ENCODE results near the gene WWOX. TPM values are rescaled to one million over a fixed set of nuclear protein-coding genes. Genes with fewer than 3 reads are reported as not detected.

The WWOX gene
- total RNA-seq, 3 donors from 2014 or later: 11.7 to 18.0 (median 13.8) TPM

- H3K9me3 ChIP-seq: no peaks in the 10 kb centered on the region
- no peaks in the 10 kb centered on the region for H3K4me1 ChIP-seq (ENCODE audit: low read depth)
- no peak for ATAC-seq
- intact Hi-C loops (cut with DNase I, micrococcal nuclease): no loop called here
- no peaks in the 10 kb centered on the region for H3K36me3 ChIP-seq (ENCODE audit: low read depth)
- TF ChIP-seq CTCF (IDR thresholded peaks at IDR 0.05): no peak
- H3K4me3 ChIP-seq: no peak overlapping the region
- DNase-seq: no peak
Measured at GRCh38 chr16:78091419-78091818, 8.0 kb upstream of the WWOX start.

DNA sequence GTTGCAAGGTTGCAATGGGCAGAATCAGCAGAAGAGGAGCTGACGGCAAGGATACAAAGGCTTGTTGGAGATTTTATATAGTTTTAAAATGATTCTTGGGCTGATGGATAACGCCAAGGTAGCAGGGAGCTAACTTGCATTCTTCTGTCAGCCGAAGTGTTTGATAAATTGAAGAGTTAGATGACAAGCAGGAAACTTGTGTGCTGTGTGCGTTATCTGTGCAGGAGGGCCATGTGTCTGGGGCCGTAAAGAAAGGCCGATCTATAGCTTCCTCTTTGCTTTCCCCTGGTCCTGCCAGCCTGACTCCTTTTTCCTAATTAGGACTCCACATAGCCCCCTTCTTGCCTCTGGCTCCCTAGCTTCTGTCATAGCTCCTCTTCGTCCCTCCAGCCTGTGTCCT lies 6.7 kb upstream of the WWOX start:
- intact Hi-C loops (cut with DNase I, micrococcal nuclease): no loop called here
- Histone ChIP-seq H3K4me3 (no peak overlapping the region), H3K36me3 (ENCODE audit: low read depth) (no peaks in the 10 kb centered on the region), H3K4me1 (ENCODE audit: low read depth) (no peaks in the 10 kb centered on the region), H3K9me3 (no peaks in the 10 kb centered on the region)
- no peak for DNase-seq
- no peak for ATAC-seq
- TF ChIP-seq CTCF (IDR thresholded peaks at IDR 0.05): no peak

GRCh38 chr16:78094166-78094565 lies 5.3 kb upstream of the WWOX start:
- Histone ChIP-seq H3K9me3 (no peaks in the 10 kb centered on the region), H3K4me3 (no peak overlapping the region), H3K36me3 (ENCODE audit: low read depth) (no peaks in the 10 kb centered on the region), H3K4me1 (ENCODE audit: low read depth) (no peaks in the 10 kb centered on the region)
- ATAC-seq: no peak
- intact Hi-C loops (cut with DNase I, micrococcal nuclease): no loop called here
- no peak for TF ChIP-seq CTCF (IDR thresholded peaks at IDR 0.05)
- no peak for DNase-seq

DNA sequence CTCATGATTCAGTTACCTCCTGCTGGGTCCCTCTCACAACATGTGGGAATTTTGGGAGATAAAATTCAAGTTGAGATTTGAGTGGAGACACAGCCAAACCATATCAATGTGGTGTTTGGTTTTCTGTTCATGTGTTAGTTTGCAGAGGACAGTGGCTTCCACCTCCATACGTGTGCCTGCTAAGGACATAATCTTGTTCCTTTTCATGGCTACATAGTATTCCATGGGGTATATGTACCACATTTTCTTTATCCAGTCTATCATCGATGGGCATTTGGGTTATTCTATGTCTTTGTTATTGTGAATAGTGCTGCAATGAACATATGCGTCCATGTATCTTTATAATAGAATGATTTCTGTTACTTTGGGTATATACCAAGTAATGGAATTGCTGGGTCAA lies 4.5 kb upstream of the WWOX start:
- no peak for TF ChIP-seq CTCF (IDR thresholded peaks at IDR 0.05)
- no peak for ATAC-seq
- Histone ChIP-seq H3K9me3 (no peaks in the 10 kb centered on the region), H3K4me3 (no peak overlapping the region), H3K36me3 (ENCODE audit: low read depth) (no peaks in the 10 kb centered on the region), H3K4me1 (ENCODE audit: low read depth) (peaks cover under 1% of the 10 kb centered on the region)
- intact Hi-C loops (cut with DNase I, micrococcal nuclease): no loop called here
- no peak for DNase-seq

DNA sequence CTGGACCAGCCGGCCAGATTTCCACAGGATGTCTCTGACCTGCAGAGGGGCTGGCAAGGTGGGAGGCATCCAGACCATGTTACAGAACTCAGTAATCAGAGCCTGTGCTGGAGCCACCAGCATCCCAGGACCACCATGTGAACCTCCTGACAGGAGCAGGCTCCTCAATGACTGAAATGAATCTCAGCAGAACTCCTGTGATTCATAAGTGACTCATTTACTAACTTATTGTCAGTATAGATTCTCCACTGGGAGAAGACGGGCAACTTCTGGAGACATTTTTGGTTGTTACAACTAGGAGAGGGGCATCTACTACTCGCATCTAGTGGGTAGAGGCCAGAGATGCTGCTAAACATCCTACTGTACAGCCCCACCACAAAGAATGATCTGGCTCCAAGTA lies 3.1 kb upstream of the WWOX start:
- no peak for DNase-seq
- H3K9me3 ChIP-seq: no peaks in the 10 kb centered on the region
- intact Hi-C loops (cut with DNase I, micrococcal nuclease): no loop called here
- no peaks in the 10 kb centered on the region for H3K36me3 ChIP-seq (ENCODE audit: low read depth)
- no peak for ATAC-seq
- TF ChIP-seq CTCF (IDR thresholded peaks at IDR 0.05): no peak
- no peak overlapping the region for H3K4me3 ChIP-seq
- H3K4me1 ChIP-seq (ENCODE audit: low read depth): peaks cover 7% of the 10 kb centered on the region

- ATAC-seq (no peak), DNase-seq (no peak)
- Histone ChIP-seq H3K4me1 (ENCODE audit: low read depth) (peaks cover 7% of the 10 kb centered on the region), H3K4me3 (no peak overlapping the region), H3K36me3 (ENCODE audit: low read depth) (no peaks in the 10 kb centered on the region), H3K9me3 (no peaks in the 10 kb centered on the region)
- intact Hi-C loops (cut with DNase I, micrococcal nuclease): no loop called here
- no peak for TF ChIP-seq CTCF (IDR thresholded peaks at IDR 0.05)
Measured at GRCh38 chr16:78097548-78097947, 1.9 kb upstream of the WWOX start.
